ENCODE data around the gene BICRA.

Gene BICRA

DNA sequence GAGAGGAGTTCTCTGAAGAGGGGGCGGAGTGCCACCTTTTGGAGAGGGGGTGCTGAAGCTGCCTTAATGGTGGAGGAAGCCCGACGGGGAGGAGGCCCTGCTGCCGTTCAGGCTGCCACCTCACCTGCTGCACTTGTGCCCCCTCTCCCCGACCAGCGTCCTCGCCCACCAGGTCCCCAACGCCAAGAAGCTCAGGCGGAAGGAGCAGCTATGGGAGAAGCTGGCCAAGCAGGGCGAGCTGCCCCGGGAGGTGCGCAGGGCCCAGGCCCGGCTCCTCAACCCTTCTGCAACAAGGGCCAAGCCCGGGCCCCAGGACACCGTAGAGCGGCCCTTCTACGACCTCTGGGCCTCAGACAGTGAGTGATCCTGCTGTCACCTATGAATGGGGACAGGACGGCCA lies 141.8 kb downstream of the BICRA start:
- DNase-seq (ENCODE audit: low read depth) = no peak

DNA sequence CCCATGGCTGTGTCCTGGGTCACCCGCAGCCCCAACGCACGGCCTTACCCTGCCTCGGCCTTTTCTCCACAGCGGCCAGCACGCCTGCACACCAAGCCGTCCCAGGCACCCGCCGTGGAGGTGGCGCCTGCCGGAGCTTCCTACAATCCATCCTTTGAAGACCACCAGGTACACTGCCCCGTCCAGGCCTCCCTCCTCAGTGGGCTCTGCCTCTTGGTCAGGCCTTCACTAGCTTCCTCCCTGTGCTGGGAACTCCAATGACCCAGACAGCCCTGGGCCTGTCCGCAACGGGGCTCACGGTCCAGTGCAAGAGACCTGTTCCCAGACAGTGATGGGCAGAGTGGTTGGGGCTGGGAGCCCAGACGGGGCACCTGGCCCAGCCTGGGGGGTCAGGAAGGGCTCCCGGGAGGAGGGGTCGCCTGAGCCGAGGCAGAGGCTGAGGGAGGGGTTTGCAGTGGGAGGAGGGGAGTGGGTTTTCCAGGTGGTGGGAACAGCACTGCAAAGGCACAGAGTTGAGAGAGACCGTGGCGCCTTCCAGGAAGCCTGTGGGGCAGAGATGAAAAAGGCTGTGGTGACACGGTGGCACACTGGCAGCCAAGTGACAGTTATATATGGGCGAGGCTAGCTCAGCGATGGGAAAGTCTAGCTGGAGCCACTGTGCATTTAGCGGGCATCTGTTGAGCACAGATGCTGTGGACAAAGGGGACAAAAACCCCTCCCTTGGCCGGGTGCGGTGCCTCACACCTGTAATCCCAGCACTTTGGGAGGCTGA lies 143.7 kb downstream of the BICRA start:
- DNase-seq (ENCODE audit: low read depth) = no peak
